Activated naive CD8-positive, alpha-beta T cell treated with anti-CD3 and anti-CD28 coated beads, Interleukin-2, amount 50 U/mL, for 16 hours (primary cell): Measurements from ENCODE around the gene VWA7.
A peak's percentile ranks its signal among the peaks of the same experiment; 100 is the strongest.

Experiments used
- DNase-seq: peaks from one replicate; pipeline ENCODE4 v3.0.0-alpha.2; 2020; ENCODE audit warnings: low read depth, low spot score

Gene VWA7

GRCh38 chr6:31778999-31779885 is 2.1 kb upstream of the VWA7 start:
- DNase-seq, result no peak

- no peak for DNase-seq
These were observed 1.1 kb upstream of the VWA7 start for GRCh38 chr6:31778193-31778592.

GRCh38 chr6:31777667-31778050 is 531 bp upstream of the VWA7 start:
- no peak for DNase-seq

- no peak for DNase-seq
These were observed 591 bp downstream of the VWA7 start for GRCh38 chr6:31776485-31776988.

- no peak for DNase-seq
These were observed 1.3 kb downstream of the VWA7 start for GRCh38 chr6:31775633-31776484.

- no peak for DNase-seq
These were observed 1.9 kb downstream of the VWA7 start for GRCh38 chr6:31775184-31775583.

- no peak for DNase-seq
These were observed 5.2 kb downstream of the VWA7 start for GRCh38 chr6:31771992-31772358.

GRCh38 chr6:31770860-31771259 is 6.3 kb downstream of the VWA7 start:
- DNase-seq, result no peak

- DNase-seq, result peak; percentile 52
These were observed 7.3 kb downstream of the VWA7 start for GRCh38 chr6:31769684-31770371.

GRCh38 chr6:31768363-31769257 is 8.5 kb downstream of the VWA7 start:
- no peak for DNase-seq

GRCh38 chr6:31767096-31767645 is 10.0 kb downstream of the VWA7 start:
- no peak for DNase-seq

GRCh38 chr6:31765910-31766794 is 11.0 kb downstream of the VWA7 start:
- no peak for DNase-seq

GRCh38 chr6:31765559-31765909 is 11.6 kb downstream of the VWA7 start:
- DNase-seq, result no peak

- DNase-seq, result no peak
These were observed 12.9 kb downstream of the VWA7 start for GRCh38 chr6:31764198-31764597.

GRCh38 chr6:31763619-31763940 is 13.5 kb downstream of the VWA7 start:
- DNase-seq, result no peak

GRCh38 chr6:31762878-31763618 is 14.1 kb downstream of the VWA7 start:
- no peak for DNase-seq

GRCh38 chr6:31762356-31762755 is 14.8 kb downstream of the VWA7 start, which contains the start of gene SAPCD1:
Gene SAPCD1 (plus strand): TSS chr6:31762656. CDS start chr6:31763055, 399 bp downstream.
- DNase-seq, result no peak

GRCh38 chr6:31761343-31761742 is 15.8 kb downstream of the VWA7 start:
- no peak for DNase-seq

GRCh38 chr6:31760790-31761189 is 16.3 kb downstream of the VWA7 start:
- DNase-seq, result no peak
